WTC11 (cell line): ENCODE measurements around the gene SIGLEC1. TPM values are rescaled to one million over a fixed set of nuclear protein-coding genes. Genes with fewer than 3 reads are reported as not detected.

ENCODE experiments used
- ATAC-seq: fragments of 200-7000 bp; cut with Tn5 transposase; 2 replicates; pipeline ENCODE4 v1.10.0; 2021; ENCODE audit warnings: mild to moderate bottlenecking, moderate library complexity
- CTCF ChIA-PET: fragments of 300-600 bp; sonication (Branson Sonifier 250); formaldehyde crosslinking; loops from one replicate; lab custom pipeline; 2021; ENCODE audit warnings: antibody characterized with exemption; lab: Charles Lee
- POLR2A ChIA-PET: fragments of 350-600 bp; sonication (Branson Sonifier 250); formaldehyde crosslinking; loops from one replicate; lab custom pipeline; 2021; ENCODE audit warnings: antibody characterized with exemption; lab: Charles Lee
- DNase-seq: peaks from one replicate; pipeline ENCODE4 v3.0.0; 2021; ENCODE audit warnings: low spot score
- H3K27ac Mint-ChIP-seq: 2 replicates; pipeline ENCODE4 v1.8.0; 2021; ENCODE audit warnings: mixed read lengths
- H3K27me3 Mint-ChIP-seq: 2 replicates; pipeline ENCODE4 v1.8.0; 2021; ENCODE audit warnings: low read depth, mild to moderate bottlenecking, moderate library complexity, mixed read lengths
- H3K36me3 Mint-ChIP-seq: 2 replicates; pipeline ENCODE4 v1.8.0; 2021; ENCODE audit warnings: mixed read lengths
- H3K4me1 Mint-ChIP-seq: 2 replicates; pipeline ENCODE4 v1.8.0; 2022; ENCODE audit warnings: mixed read lengths
- H3K4me3 Mint-ChIP-seq: 2 replicates; pipeline ENCODE4 v1.8.0; 2021; ENCODE audit warnings: mild to moderate bottlenecking, moderate library complexity, mixed read lengths
- H3K9me3 Mint-ChIP-seq: 2 replicates; pipeline ENCODE4 v1.8.0; 2021; ENCODE audit warnings: mixed read lengths
- ATF3 ChIP-seq: sonication (generic); formaldehyde crosslinking; conservative IDR thresholded peaks from 2 replicates; pipeline ENCODE4 v1.8.1; 2022; ENCODE audit warnings: mild to moderate bottlenecking, missing genetic modification reagents
- CTCF ChIP-seq: fragments of 200-600 bp; IDR thresholded peaks from 2 replicates; pipeline ENCODE4 v1.8.0; 2022; ENCODE audit warnings: antibody characterized with exemption
- FOXP1 ChIP-seq: sonication (generic); formaldehyde crosslinking; IDR thresholded peaks from 2 replicates; pipeline ENCODE4 v1.8.0; 2022; ENCODE audit warnings: missing genetic modification reagents, mild to moderate bottlenecking, moderate library complexity, borderline replicate concordance
- HMGA2 ChIP-seq: fragments of 250-450 bp; sonication (Bioruptor Pico); IDR thresholded peaks from 2 replicates; pipeline ENCODE4 v1.4.0; 2021; ENCODE audit warnings: mild to moderate bottlenecking, moderate library complexity
- MLX ChIP-seq: sonication (generic); formaldehyde crosslinking; IDR thresholded peaks from 2 replicates; pipeline ENCODE4 v1.8.1; 2023; ENCODE audit warnings: mild to moderate bottlenecking, missing genetic modification reagents, moderate library complexity
- PRDM15 ChIP-seq: sonication (generic); formaldehyde crosslinking; IDR thresholded peaks from 2 replicates; pipeline ENCODE4 v1.8.0; 2022; ENCODE audit warnings: missing genetic modification reagents
- PRRX2 ChIP-seq: fragments of 250-450 bp; sonication (Bioruptor Pico); IDR thresholded peaks from 2 replicates; pipeline ENCODE4 v1.8.0; 2021; ENCODE audit warnings: mild to moderate bottlenecking
- SMAD4 ChIP-seq: sonication (generic); formaldehyde crosslinking; IDR thresholded peaks from 2 replicates; pipeline ENCODE4 v1.8.0; 2022; ENCODE audit warnings: mild to moderate bottlenecking, missing genetic modification reagents
- TCF7 ChIP-seq: sonication (generic); formaldehyde crosslinking; IDR thresholded peaks from 2 replicates; pipeline ENCODE4 v1.8.0; 2022; ENCODE audit warnings: mild to moderate bottlenecking, low read depth, missing genetic modification reagents, moderate library complexity
- USF2 ChIP-seq: sonication (generic); formaldehyde crosslinking; IDR thresholded peaks from 2 replicates; pipeline ENCODE4 v1.8.1; 2023; ENCODE audit warnings: mild to moderate bottlenecking, missing genetic modification reagents, moderate library complexity
- ZNF532 ChIP-seq: fragments of 250-450 bp; sonication (Bioruptor Pico); IDR thresholded peaks from 2 replicates; pipeline ENCODE4 v1.9.0; 2021; ENCODE audit warnings: mild to moderate bottlenecking, borderline replicate concordance
- total RNA-seq: library from RNA; stranded (reverse); gene quantifications from 3 replicates; pipeline ENCODE4 v1.2.3, GENCODE V29; 2021
- TF ChIP-seq, protein P1 (sequence below): sonication (generic); formaldehyde crosslinking; IDR thresholded peaks from 2 replicates; pipeline ENCODE4 v1.8.1; 2023; ENCODE audit warnings: mild to moderate bottlenecking, missing genetic modification reagents

Gene SIGLEC1
- total RNA-seq, 1 experiment from 2014 or later, result 0.04 TPM

DNA sequence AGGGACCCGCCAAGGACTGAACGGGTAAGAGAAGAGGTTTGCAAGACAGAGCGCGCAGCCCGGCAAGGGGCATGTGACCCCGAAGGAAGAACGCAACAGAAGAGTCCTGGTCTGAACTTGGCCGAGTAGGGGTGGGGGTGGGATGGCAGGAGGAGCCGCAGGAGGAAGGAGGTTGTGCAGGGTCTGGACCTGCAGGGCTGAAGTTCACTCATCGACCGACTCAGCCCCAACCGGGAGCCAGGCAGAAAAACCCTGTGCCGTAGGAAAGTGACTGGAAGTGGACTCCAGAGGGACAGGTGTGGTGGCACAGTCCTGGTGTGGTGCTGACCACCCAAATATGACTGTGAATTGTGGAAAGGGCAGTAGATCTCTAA lies 40.0 kb upstream of the SIGLEC1 start:
- no peak overlapping the region for H3K27ac Mint-ChIP-seq
- ChIA-PET CTCF (interaction anchor here (0.6 to 8.7 kb wide), 24 partner anchors 7 to 340 kb away, joined by 3 to 195 read pairs (median 6); partner anchors contain the start of genes ADISSP, AP5S1 and SPEF1), POLR2A (interaction anchor here (1.0 kb wide), 1 partner anchor 15 kb away, joined by 3 read pairs; the partner anchor contains the start of gene ADISSP)
- H3K27me3 Mint-ChIP-seq, result peaks cover 32% of the 10 kb centered on the region
- DNase-seq (no peak), ATAC-seq (no peak)
- peaks cover 6% of the 10 kb centered on the region for H3K4me1 Mint-ChIP-seq
- TF ChIP-seq USF2 (CRISPR knock-in tag), result peak; percentile 16; the same call in 1 of the 2 replicates
- TF ChIP-seq ZNF532 (CRISPR knock-in tag), result no peak
- H3K36me3 Mint-ChIP-seq, result peaks cover 11% of the 10 kb centered on the region
- peak overlapping the region; percentile 41; the same call in 1 of the 2 replicates for H3K4me3 Mint-ChIP-seq
- no peaks in the 10 kb centered on the region for H3K9me3 Mint-ChIP-seq

- no peak overlapping the region for H3K27ac Mint-ChIP-seq
- DNase-seq, result peak; percentile 29
- TF ChIP-seq FOXP1 (CRISPR knock-in tag), result no peak
- TF ChIP-seq PRRX2 (CRISPR knock-in tag), result no peak
- TF ChIP-seq CTCF, result no peak
- TF ChIP-seq SMAD4 (CRISPR knock-in tag), result no peak
- no peak for TF ChIP-seq MLX
- no peak for TF ChIP-seq TCF7
- no peak for TF ChIP-seq HMGA2 (CRISPR knock-in tag)
- no peak for TF ChIP-seq ATF3 (CRISPR knock-in tag)
- TF ChIP-seq, protein P1, sequence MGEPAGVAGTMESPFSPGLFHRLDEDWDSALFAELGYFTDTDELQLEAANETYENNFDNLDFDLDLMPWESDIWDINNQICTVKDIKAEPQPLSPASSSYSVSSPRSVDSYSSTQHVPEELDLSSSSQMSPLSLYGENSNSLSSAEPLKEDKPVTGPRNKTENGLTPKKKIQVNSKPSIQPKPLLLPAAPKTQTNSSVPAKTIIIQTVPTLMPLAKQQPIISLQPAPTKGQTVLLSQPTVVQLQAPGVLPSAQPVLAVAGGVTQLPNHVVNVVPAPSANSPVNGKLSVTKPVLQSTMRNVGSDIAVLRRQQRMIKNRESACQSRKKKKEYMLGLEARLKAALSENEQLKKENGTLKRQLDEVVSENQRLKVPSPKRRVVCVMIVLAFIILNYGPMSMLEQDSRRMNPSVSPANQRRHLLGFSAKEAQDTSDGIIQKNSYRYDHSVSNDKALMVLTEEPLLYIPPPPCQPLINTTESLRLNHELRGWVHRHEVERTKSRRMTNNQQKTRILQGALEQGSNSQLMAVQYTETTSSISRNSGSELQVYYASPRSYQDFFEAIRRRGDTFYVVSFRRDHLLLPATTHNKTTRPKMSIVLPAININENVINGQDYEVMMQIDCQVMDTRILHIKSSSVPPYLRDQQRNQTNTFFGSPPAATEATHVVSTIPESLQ (CRISPR knock-in tag), result no peak
- TF ChIP-seq PRDM15 (CRISPR knock-in tag), result no peak
Measured at GRCh38 chr20:3751675-3752385, 39.4 kb upstream of the SIGLEC1 start.

More at GRCh38 chr20:3751675-3752385, 39.4 kb upstream of the SIGLEC1 start:
- no peak for ATAC-seq
- no peaks in the 10 kb centered on the region for H3K9me3 Mint-ChIP-seq
- ChIA-PET POLR2A (no interaction called here), CTCF (interaction anchor here (0.9 to 8.7 kb wide), 22 partner anchors 8 to 189 kb away, joined by 3 to 195 read pairs (median 16); partner anchors contain the start of genes ADISSP, AP5S1, HSPA12B and SIGLEC1)
- peaks cover 9% of the 10 kb centered on the region for H3K36me3 Mint-ChIP-seq
- peaks cover 6% of the 10 kb centered on the region for H3K4me1 Mint-ChIP-seq
- H3K27me3 Mint-ChIP-seq, result peaks cover 38% of the 10 kb centered on the region
- H3K4me3 Mint-ChIP-seq, result peak overlapping the region; percentile 41; the same call in 1 of the 2 replicates
